ENCODE results near the gene FNDC1.

FNDC1 gene

DNA sequence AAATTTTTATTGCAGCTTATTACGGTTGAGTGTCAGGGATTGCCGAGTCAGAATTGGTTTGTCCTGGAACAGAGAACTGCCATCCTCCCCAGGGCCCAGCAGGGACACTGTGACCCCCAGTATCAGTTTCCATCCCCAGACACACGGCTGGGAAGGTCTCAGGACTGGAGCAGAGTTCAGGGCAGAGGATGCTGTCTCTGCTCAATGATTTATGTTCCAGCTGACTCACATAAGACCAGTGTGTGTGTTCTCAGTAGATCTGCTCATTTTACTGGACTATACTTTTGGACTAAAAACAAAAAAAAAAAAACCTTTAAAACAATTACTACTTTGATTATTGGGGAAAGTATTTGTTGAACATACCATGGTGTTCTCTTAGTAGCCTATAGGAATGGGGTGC is 44.2 kb downstream of the FNDC1 start:
- no peak for DNase-seq

DNA sequence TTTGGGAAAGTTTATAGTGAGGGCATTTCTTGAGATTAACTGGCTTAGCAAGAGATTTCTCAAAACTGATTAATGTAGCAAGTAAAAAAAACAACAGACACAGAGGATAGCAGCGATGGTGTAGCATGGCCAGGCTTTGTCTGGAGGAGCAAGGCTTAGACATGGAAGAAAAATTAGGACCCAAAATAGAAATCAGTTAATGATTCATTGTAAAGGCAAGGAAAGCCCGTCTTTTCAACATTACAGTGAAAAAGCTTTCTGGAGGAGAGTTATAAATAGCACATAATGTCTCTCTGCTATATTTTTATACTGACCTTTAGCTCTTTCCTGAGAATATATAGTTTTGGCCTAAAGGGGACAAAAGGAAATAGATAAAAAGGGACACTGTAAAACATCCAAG is 45.1 kb downstream of the FNDC1 start:
- no peak for DNase-seq

- no peak for DNase-seq
These were observed 48.5 kb downstream of the FNDC1 start for GRCh38 chr6:159217595-159218275.

- no peak for DNase-seq
These were observed 50.9 kb downstream of the FNDC1 start for GRCh38 chr6:159220093-159220492.

DNA sequence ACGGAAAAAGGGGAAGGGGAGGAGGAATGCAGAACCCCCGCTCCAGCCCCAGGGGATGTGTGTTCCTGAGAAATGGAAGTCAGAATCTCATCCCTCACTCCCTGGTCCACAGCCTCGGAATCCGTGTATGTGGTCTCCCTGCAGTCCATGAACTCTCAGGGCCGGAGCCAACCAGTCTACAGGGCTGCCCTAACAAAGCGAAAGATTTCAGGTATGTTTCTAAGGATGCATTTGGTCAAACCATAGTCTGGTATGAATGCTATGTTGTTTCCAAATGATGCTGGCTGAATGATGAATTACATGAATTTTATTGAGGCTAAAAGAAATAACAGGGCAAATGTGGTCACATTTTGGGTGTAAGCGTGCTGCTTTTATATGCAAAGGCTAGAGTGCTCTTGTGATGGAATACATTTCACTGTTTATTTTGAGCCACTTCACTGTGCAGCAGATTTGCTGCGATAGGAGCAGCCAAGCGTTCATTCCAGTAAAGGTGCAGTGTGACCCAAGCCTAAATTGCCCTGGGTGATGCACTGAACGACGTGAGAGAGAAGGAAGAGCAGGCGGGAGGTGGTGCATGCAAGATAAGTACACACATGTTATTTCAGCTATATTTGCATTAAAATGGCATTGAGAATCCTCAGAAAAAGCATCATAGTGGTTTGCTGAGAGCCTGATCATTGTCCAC is 52.4 kb downstream of the FNDC1 start:
- DNase-seq, result no peak

DNA sequence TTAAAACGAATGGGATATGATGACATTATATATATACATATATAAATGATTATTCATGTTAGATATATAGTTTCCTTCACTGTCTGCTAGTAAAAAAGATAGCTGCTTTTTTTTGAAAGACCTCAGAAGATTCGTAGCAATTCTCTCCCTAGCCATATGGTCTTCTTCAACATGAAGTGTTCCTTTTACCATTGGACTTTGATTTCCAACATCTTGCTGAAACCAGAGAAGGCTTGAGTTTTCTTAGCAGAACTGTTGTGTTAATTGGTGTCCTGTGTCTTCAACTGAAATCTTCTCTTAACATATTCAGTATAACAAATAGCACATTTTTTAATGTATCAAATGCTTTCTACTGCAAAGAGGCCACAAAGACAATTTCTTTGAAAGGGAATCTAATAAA is 55.3 kb downstream of the FNDC1 start:
- no peak for DNase-seq

DNA sequence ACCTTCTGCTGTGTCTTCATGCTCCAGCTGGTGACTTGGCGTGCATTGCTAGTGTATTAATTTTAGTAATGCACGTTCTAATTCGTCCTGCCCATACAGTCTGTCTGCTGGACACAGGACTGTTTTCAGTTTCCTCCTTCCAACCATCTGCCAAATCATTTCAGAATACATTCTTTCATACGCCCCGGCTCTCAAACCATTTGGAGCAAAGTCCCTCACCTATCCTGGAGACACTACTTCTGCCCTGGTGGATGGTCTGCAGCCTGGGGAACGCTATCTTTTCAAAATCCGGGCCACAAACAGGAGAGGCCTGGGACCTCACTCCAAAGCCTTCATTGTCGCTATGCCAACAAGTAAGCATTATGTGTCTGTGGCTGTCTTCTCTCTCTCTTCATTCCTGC is 60.5 kb downstream of the FNDC1 start:
- DNase-seq, result no peak

- DNase-seq, result no peak
These were observed 63.0 kb downstream of the FNDC1 start for GRCh38 chr6:159232106-159232645.

GRCh38 chr6:159232751-159233150 is 63.6 kb downstream of the FNDC1 start:
- no peak for DNase-seq

DNA sequence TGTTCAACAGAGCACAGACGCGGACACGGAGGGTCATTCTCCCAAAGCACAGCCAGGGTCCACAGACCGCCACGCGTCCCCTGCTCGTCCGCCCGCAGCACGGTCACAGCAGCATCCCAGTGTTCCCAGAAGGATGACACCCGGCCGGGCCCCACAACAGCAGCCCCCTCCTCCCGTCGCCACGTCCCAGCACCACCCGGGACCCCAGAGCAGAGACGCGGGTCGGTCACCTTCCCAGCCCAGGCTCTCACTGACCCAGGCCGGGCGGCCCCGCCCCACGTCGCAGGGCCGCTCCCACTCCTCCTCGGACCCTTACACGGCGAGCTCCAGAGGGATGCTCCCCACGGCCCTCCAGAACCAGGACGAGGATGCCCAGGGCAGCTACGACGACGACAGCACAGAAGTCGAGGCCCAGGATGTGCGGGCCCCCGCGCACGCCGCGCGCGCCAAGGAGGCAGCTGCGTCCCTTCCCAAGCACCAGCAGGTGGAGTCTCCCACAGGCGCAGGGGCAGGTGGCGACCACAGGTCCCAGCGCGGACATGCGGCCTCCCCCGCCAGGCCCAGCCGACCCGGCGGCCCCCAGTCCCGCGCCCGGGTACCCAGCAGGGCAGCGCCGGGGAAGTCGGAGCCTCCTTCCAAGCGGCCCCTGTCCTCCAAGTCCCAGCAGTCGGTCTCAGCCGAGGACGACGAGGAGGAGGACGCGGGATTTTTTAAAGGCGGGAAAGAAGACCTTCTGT is 64.3 kb downstream of the FNDC1 start:
- no peak for DNase-seq

- DNase-seq, result no peak
These were observed 64.9 kb downstream of the FNDC1 start for GRCh38 chr6:159234102-159234553.

GRCh38 chr6:159238920-159239558 is 69.8 kb downstream of the FNDC1 start:
- no peak for DNase-seq

GRCh38 chr6:159249128-159249527 is 79.9 kb downstream of the FNDC1 start:
- no peak for DNase-seq

DNA sequence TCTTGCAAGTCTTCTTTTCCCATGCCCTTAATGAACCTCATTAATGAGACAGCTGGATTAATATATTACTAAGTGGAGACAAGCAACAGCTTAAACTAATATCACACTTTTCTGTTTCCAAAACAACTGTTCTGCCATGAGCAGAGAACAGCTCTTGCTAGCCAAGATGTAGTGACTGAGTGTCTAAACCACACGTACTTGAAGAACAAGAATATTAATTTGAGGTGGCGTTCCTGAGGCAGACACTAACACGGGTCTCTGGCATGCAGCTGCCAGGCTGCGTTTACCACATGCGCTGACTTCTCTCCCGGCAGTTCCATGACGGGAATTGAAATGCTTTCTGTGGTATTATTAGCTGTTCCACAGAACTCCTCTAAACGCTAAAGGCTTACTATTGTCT is 80.6 kb downstream of the FNDC1 start:
- DNase-seq, result no peak

DNA sequence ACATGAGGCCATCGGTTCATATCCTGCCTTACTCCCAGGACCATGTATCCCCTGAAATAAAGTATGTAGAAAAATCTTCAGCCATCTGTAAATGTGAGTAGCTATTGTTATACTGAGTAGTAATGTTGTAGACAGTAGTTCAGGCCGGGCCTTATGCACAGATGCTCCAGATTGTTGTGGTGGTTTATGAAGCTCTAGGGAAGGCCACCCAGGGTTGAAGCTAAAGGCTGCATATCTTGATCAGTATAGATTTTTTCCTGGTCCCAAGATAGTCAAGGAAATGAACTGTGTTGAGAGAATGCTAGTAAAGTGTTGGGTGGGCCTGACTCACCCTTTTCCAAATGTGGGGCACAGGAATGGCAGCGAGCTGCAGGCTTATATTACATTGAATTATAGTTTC is 81.4 kb downstream of the FNDC1 start:
- no peak for DNase-seq

- DNase-seq, result no peak
These were observed 83.8 kb downstream of the FNDC1 start for GRCh38 chr6:159252955-159253508.

DNA sequence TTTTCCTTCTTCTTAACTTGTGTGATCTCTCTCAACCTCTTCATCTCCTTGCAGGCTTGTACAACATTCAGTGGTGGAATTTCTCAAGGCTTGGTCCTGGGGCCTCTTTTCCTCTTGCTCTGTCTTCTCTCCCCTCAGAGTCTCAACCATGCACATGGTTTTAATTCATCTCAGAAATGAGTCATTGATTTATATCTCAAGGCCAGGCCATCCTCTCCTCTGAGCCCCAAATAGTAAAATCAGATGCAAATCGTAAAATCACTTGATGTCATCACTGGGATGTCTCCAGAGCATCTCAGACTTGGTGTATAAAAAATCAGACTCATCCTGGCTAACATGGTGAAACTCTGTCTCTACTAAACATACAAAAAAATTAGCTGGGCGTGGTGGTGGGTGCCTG is 85.0 kb downstream of the FNDC1 start:
- no peak for DNase-seq

DNA sequence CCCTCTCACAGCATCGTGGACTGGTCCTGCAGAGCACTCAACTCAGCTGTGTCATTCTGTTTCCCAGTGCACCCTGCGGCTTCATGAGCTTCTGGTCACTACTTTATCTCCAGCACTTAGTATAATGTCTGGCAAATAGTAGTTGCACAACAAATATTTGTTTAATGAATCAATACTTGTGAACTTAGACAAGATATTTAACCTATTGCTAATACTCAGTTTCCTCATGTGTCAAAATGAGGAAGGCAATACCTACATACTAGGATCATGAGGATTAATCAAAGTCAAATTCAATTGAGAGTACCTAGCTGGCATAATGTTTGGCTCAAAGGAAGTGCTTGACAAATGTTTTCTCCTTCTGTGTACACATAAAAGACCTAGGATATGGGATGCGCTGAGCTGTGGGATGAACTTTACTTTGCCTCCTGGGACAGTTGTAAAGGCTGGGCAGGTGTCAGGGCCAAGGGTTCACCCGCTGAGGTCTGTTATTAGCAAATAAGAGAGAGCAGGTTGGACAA is 86.3 kb downstream of the FNDC1 start:
- no peak for DNase-seq

DNA sequence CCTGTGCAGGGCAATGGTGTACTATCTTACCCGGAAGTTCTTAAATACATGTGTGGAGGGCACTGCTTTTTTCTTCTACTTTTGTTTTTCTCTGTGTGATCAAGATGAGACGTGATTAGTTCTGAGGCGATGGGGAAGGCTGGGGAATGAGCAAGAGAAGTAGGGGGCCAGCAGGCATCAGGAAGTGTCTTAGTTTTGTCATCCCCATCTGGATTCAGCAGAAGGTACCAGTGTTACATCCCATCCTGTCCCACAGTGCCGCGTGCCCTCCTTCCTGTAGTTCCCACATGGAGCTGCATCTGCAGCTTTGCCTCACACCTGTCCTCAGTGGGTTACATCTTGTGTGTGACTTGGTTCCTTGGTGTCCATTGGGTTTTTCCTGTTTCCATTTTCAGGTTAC is 86.9 kb downstream of the FNDC1 start:
- DNase-seq, result no peak

- DNase-seq, result no peak
These were observed 88.6 kb downstream of the FNDC1 start for GRCh38 chr6:159257846-159258245.

GRCh38 chr6:159259441-159260125 is 90.4 kb downstream of the FNDC1 start:
- DNase-seq, result no peak

GRCh38 chr6:159260208-159260607 is 91.0 kb downstream of the FNDC1 start:
- DNase-seq, result no peak

All from amniotic stem cell (primary cell).